NCI-H774 (cell line): ENCODE data around the gene NME9.

Experiments
- DNase-seq: peaks from one replicate; lab custom pipeline; 2025; lab: John Stamatoyannopoulos, UW

Gene NME9

DNA sequence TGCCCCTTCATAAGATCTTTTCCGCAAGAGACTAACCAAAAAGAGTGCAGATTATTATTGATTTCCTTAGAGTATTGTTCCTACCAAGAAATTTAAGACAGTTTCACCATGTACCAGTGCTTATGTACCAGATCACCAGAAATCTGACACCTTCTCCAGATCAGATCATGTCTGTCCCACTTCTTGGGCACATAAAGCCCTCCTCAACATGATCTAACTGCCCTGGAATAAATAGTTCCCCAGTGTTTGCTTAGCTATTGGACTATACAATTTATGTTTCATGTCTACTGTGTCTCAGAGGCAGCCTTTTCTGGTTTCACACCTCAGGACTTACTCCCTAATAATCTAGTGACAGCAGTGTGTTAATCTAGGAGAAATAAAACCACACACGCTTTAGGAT, 46.8 kb downstream of the NME9 start:
- DNase-seq: no peak

- no peak for DNase-seq
These were observed 48.1 kb downstream of the NME9 start for GRCh38 chr3:138281561-138281960.

DNA sequence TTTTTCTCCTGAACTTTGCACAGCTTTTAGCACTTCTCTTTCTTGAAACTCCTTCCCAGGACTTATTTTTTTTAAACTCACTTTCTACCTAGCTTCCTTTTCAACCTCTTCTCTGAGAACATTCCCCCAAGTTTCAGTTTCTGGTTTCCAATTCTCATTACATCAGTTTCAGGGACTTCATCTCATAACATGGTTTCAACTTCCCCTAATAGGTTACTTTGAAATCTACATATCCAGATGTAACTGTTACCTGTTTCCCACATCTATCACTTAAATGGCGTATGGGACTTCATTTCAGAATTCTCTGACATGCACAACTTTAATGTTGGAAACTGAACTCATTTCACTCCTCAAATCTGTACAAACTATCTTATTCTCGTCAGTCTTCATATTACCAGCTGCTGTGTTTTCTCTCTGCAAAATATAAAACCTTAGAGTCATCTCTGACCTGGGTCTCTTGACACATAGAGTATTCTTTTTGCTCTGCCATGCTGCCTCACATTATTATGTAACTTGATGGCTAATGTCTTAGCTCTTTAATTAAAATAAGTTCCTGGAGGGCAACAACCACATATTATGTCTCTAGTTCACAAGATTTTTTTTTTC, 58.4 kb downstream of the NME9 start:
- no peak for DNase-seq

DNA sequence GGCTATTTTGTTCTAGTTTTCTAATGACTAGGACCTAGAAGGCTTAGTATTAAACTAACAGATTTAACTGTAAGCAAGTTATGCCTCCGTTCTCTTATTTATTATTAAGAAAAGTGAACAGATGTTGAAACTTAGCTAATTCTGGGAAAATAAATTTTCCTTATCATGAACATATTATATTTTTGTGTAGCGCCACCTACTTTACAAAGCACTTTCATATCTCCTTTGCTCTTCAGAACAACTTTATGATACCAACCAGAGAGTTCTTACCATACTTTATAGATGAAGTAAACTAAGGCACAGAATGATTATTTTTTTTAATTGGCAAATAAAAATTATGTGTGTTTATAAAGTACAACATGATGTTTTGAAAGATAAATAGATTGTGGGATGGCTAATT, 59.4 kb downstream of the NME9 start:
- no peak for DNase-seq

- no peak for DNase-seq
These were observed 62.6 kb downstream of the NME9 start for GRCh38 chr3:138267083-138267482.

GRCh38 chr3:138265745-138266144, 63.9 kb downstream of the NME9 start:
- no peak for DNase-seq

DNA sequence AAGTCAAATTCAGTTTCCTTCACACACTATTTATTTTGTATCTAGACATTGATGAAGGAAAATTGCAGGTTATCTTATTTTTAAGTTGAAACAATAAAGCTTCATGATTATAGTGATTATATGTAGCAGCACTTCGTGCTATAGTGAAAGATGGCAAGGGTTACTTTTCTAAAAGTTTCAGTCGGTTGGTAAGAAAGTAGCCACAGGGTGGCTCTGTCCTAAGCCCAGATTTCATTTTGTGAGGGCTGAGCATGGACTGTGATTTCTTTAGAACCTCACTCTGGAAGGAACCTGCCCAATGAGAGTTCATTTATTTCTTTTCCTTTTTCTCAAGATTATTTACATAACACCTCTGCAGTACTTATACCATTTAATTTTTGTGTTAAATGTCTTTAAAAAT, 66.5 kb downstream of the NME9 start:
- no peak for DNase-seq

DNA sequence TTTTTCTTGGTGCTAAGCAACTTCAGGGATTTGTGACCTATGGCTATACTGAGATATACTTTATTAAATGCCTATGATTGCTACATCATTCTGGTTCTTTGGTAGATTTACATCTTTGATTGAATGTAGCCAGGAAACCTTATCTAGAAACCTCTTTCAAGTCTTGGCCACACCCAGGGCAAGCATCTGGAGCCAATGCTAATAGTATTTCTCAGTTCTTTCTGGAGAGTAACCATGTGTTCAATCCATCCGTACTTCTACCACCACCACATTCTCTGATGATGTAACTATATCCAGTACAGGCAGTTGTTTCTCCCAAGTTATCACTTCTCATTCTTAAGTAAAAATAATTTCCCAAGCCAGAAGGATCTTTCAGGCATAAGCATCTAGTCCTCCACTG, 69.0 kb downstream of the NME9 start:
- DNase-seq: no peak

GRCh38 chr3:138259126-138259525, 70.5 kb downstream of the NME9 start:
- no peak for DNase-seq

DNA sequence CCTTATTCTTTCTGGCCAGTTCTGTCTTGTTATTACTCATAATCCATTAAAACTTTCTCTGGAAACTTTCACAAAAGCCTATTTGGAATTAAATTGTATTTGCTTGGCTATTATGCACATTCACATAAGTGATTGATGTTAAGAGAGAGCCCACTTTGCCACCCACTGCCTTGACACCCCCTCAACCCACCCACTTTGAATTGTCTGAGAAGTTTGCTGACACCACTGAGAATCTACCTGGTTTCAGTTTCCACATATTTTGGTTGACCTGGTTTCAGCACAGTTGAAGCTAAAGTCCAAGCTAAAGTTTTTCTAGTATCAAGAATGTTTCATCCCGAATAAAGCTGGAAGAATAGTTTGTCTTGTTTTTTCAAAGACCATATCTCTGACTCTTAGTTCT, 71.7 kb downstream of the NME9 start:
- no peak for DNase-seq

DNA sequence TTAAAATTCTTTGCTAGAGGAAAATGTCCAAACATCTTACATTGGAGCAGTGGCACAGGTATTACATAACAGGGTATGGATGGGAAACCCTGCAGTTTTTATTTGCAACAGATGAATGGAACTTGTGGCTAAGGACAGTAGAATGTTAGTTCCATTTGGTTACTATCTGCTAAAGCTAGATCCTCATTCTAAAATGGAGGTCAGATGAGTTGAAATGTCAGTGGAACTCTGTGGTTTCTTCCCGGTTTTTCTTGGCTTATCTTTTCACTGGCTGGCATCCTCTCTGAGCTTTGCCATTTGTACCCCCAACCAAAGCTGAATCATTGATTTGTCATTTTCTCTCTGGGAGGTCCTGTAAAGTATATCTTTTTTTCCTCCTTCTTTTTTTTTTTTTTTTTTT, 73.6 kb downstream of the NME9 start:
- DNase-seq: no peak

GRCh38 chr3:138254216-138254615, 75.4 kb downstream of the NME9 start:
- no peak for DNase-seq

GRCh38 chr3:138253609-138254008, 76.0 kb downstream of the NME9 start:
- DNase-seq: no peak
